SU-DHL-6 (cell line): Measurements from ENCODE around the gene VWA5B1.
A peak's percentile ranks its signal among the peaks of the same experiment; 100 is the strongest.

ENCODE experiments used
- EZH2phosphoT487 ChIP-seq: fragments of 200-600 bp; sonication (generic), shearing (Covaris generic); conservative IDR thresholded peaks from 2 replicates; pipeline ENCODE4 v1.6.1; 2018; ENCODE audit warnings: mild to moderate bottlenecking, antibody characterized with exemption, low read length, moderate library complexity, mixed read lengths
- TF ChIP-seq, protein P1 (sequence below): fragments of 200-600 bp; sonication (generic); IDR thresholded peaks from one replicate; pipeline ENCODE4 v1.5.1; 2017; ENCODE audit warnings: antibody characterized with exemption, mild to moderate bottlenecking, low read length, moderate library complexity; ENCODE audit not compliant: insufficient read depth, poor library complexity, severe bottlenecking

DNA sequence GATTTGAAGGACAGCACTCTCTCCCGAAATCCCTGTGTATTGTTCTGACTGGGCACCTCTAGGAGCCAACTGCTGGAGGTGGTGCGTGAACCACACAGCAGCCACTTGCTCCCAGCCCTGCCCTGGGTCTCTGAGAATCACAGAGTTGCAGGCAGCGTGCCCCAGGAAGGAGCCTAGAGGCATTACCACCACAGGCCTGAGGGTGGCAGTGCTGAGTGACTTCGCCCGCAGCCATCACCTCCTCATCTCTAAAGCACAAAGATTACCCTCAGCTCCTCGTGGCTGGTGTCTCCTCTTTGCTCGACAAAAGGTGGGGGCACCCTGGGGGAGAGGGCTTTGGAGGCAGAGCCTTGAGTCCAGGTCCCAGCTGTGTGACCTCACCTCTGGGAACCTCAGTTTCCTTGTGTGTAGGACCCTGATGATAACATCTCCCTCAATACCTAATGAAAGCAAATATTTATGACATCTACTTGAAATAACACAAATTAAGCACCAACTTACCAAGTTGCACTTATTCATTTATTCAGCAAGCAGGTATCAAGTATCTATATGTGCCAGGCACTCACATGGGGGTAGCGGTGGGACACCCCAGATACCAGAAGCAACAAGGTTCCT lies 86.3 kb downstream of the VWA5B1 start:
- TF ChIP-seq, protein P1, sequence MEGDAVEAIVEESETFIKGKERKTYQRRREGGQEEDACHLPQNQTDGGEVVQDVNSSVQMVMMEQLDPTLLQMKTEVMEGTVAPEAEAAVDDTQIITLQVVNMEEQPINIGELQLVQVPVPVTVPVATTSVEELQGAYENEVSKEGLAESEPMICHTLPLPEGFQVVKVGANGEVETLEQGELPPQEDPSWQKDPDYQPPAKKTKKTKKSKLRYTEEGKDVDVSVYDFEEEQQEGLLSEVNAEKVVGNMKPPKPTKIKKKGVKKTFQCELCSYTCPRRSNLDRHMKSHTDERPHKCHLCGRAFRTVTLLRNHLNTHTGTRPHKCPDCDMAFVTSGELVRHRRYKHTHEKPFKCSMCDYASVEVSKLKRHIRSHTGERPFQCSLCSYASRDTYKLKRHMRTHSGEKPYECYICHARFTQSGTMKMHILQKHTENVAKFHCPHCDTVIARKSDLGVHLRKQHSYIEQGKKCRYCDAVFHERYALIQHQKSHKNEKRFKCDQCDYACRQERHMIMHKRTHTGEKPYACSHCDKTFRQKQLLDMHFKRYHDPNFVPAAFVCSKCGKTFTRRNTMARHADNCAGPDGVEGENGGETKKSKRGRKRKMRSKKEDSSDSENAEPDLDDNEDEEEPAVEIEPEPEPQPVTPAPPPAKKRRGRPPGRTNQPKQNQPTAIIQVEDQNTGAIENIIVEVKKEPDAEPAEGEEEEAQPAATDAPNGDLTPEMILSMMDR = peak; percentile 64
- TF ChIP-seq EZH2phosphoT487 = no peak
